ENCODE data around the gene SPIN1.
"Not testable (repeated sequence)": the region's sequence is repeated elsewhere in the genome, so short reads cannot be mapped to it uniquely, and the experiment has no call there.

SPIN1 gene

GRCh38 chr9:88388203-88388885 lies at the start of gene SPIN1:
Gene SPIN1, plus strand, starts transcription at chr9:88388444. Its CDS starts 38,096 bp downstream, at chr9:88426540.
- peak; percentile 65 for DNase-seq (ENCODE audit: low spot score)

GRCh38 chr9:88339317-88339716 lies 48.9 kb upstream of the SPIN1 start:
- no peak for DNase-seq (ENCODE audit: low spot score)

GRCh38 chr9:88342246-88342645 lies 46.0 kb upstream of the SPIN1 start:
- DNase-seq (ENCODE audit: low spot score) = no peak

- DNase-seq (ENCODE audit: low spot score) = no peak
These were observed 44.2 kb upstream of the SPIN1 start for GRCh38 chr9:88344013-88344412.

GRCh38 chr9:88350354-88350753 lies 37.9 kb upstream of the SPIN1 start:
- not testable (repeated sequence) for DNase-seq (ENCODE audit: low spot score)

GRCh38 chr9:88355166-88355565 lies 33.1 kb upstream of the SPIN1 start:
- no peak for DNase-seq (ENCODE audit: low spot score)

- not testable (repeated sequence) for DNase-seq (ENCODE audit: low spot score)
These were observed 31.0 kb upstream of the SPIN1 start for GRCh38 chr9:88357250-88357649.

GRCh38 chr9:88358723-88359122 lies 29.5 kb upstream of the SPIN1 start:
- no peak for DNase-seq (ENCODE audit: low spot score)

GRCh38 chr9:88359974-88360373 lies 28.3 kb upstream of the SPIN1 start:
- DNase-seq (ENCODE audit: low spot score) = no peak

- no peak for DNase-seq (ENCODE audit: low spot score)
These were observed 25.6 kb upstream of the SPIN1 start for GRCh38 chr9:88362681-88363080.

GRCh38 chr9:88363661-88364060 lies 24.6 kb upstream of the SPIN1 start:
- DNase-seq (ENCODE audit: low spot score) = no peak

GRCh38 chr9:88364706-88365105 lies 23.5 kb upstream of the SPIN1 start:
- no peak for DNase-seq (ENCODE audit: low spot score)

GRCh38 chr9:88370346-88370745 lies 17.9 kb upstream of the SPIN1 start:
- DNase-seq (ENCODE audit: low spot score) = no peak

- DNase-seq (ENCODE audit: low spot score) = no peak
These were observed 16.1 kb upstream of the SPIN1 start for GRCh38 chr9:88372103-88372654.

GRCh38 chr9:88373045-88373444 lies 15.2 kb upstream of the SPIN1 start:
- no peak for DNase-seq (ENCODE audit: low spot score)

GRCh38 chr9:88378317-88378716 lies 9.9 kb upstream of the SPIN1 start:
- DNase-seq (ENCODE audit: low spot score) = no peak

GRCh38 chr9:88379352-88379751 lies 8.9 kb upstream of the SPIN1 start:
- DNase-seq (ENCODE audit: low spot score) = no peak

- no peak for DNase-seq (ENCODE audit: low spot score)
These were observed 8.1 kb upstream of the SPIN1 start for GRCh38 chr9:88380118-88380517.

- DNase-seq (ENCODE audit: low spot score) = not testable (repeated sequence)
These were observed 6.9 kb upstream of the SPIN1 start for GRCh38 chr9:88381322-88381721.

- no peak for DNase-seq (ENCODE audit: low spot score)
These were observed 5.1 kb upstream of the SPIN1 start for GRCh38 chr9:88383176-88383575.

GRCh38 chr9:88386137-88386536 lies 2.1 kb upstream of the SPIN1 start:
- DNase-seq (ENCODE audit: low spot score) = not testable (repeated sequence)

GRCh38 chr9:88387036-88387551 lies 1.1 kb upstream of the SPIN1 start:
- DNase-seq (ENCODE audit: low spot score) = no peak

- no peak for DNase-seq (ENCODE audit: low spot score)
These were observed 567 bp upstream of the SPIN1 start for GRCh38 chr9:88387552-88388202.
